Vagina (tissue), 2 donors: ENCODE results near the gene OR5B21. TPM values are rescaled to one million over a fixed set of nuclear protein-coding genes. Genes with fewer than 3 reads are reported as not detected.

Source experiments
- DNase-seq, 2 donors: peaks; one replicate each; pipeline ENCODE4 v3.0.0-alpha.2; 2017; ENCODE audit errors: extremely low spot score in 2 of 2
- H3K27ac ChIP-seq: fragments of 200-600 bp; sonication (generic); one replicate; pipeline ENCODE4 v1.5.1; 2019
- H3K27me3 ChIP-seq: fragments of 200-600 bp; sonication (generic); one replicate; pipeline ENCODE4 v1.5.1; 2019
- H3K36me3 ChIP-seq, 2 donors: fragments of 200-600 bp; sonication (generic); one replicate each; pipeline ENCODE4 v1.5.1; 2017 to 2019
- H3K4me1 ChIP-seq: fragments of 200-600 bp; sonication (generic); one replicate; pipeline ENCODE4 v1.5.1; 2019
- H3K4me3 ChIP-seq, 2 donors: fragments of 200-600 bp; sonication (generic); 1 replicate in 1 of 2; 2 replicates in 1 of 2; pipeline ENCODE4 v1.5.1; 2016 to 2019
- H3K9me3 ChIP-seq: fragments of 200-600 bp; sonication (generic); one replicate; pipeline ENCODE4 v1.5.1; 2019
- POLR2A ChIP-seq, 2 donors: fragments of 450-650 bp; IDR thresholded peaks; one replicate each; pipeline ENCODE4 v1.6.1; 2017; ENCODE audit warnings: antibody characterized with exemption in 2 of 2, mild to moderate bottlenecking in 2 of 2, moderate library complexity in 2 of 2
- POLR2AphosphoS5 ChIP-seq, 2 donors: sonication (generic); formaldehyde crosslinking; IDR thresholded peaks; one replicate each; pipeline ENCODE4 v1.9.0; 2017; ENCODE audit warnings: antibody characterized with exemption in 2 of 2, mild to moderate bottlenecking in 2 of 2, low read depth in 1 of 2; ENCODE audit not compliant: insufficient read depth in 1 of 2
- intact Hi-C: fragments of 100-400 bp; cut with DNase I; formaldehyde crosslinking; loops from one replicate; pipeline ENCODE4 v1.15.1; 2023
- total RNA-seq: library from RNA; depleted of rRNA; stranded (reverse); fragments of >200 nt; gene quantifications from one replicate; pipeline ENCODE4 v1.2.3, GENCODE V29; 2016
- TF ChIP-seq, protein P1 (sequence below), 3 experiments: fragments of 450-650 bp in 2 of 3; fragments of 200-600 bp in 1 of 3; sonication (generic) in 1 of 3; IDR thresholded peaks; one replicate each; pipeline ENCODE4 v1.5.1; 2017 to 2019; ENCODE audit warnings: antibody characterized with exemption in 3 of 3, mild to moderate bottlenecking in 2 of 3, moderate library complexity in 2 of 3

The OR5B21 gene
- total RNA-seq, 1 donor from 2014 or later = not detected

DNA sequence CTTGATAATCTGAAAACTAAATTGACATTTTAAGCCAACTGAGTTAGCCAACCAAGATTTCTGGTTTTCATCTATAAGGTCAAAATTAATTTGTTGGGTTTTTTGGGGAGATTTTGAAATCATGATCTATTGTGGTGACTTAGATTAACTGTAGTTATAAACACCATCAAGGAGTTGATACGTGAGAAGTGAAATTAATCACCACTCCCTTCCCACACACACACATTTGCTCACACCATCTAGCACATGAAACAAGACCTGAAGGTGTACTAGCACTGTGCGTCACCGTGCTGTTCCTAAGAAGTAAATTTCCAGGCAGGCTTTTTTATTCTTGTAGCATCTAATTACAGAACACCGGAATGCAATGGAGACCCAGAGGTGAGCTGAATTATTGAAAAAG, 2.1 kb downstream of the OR5B21 start:
- Histone ChIP-seq H3K27me3 (no peaks in the 10 kb centered on the region), H3K36me3 (no peaks in the 10 kb centered on the region), H3K27ac (no peak overlapping the region), H3K4me3 (no peak overlapping the region), H3K4me1 (no peaks in the 10 kb centered on the region), H3K9me3 (no peaks in the 10 kb centered on the region)
- no peak for DNase-seq
- TF ChIP-seq POLR2AphosphoS5 (IDR thresholded peaks at IDR 0.05; ENCODE audit: insufficient read depth in 1 of 2, low read depth in 1 of 2) (no peak), POLR2A (IDR thresholded peaks at IDR 0.05) (no peak)
- TF ChIP-seq, protein P1, sequence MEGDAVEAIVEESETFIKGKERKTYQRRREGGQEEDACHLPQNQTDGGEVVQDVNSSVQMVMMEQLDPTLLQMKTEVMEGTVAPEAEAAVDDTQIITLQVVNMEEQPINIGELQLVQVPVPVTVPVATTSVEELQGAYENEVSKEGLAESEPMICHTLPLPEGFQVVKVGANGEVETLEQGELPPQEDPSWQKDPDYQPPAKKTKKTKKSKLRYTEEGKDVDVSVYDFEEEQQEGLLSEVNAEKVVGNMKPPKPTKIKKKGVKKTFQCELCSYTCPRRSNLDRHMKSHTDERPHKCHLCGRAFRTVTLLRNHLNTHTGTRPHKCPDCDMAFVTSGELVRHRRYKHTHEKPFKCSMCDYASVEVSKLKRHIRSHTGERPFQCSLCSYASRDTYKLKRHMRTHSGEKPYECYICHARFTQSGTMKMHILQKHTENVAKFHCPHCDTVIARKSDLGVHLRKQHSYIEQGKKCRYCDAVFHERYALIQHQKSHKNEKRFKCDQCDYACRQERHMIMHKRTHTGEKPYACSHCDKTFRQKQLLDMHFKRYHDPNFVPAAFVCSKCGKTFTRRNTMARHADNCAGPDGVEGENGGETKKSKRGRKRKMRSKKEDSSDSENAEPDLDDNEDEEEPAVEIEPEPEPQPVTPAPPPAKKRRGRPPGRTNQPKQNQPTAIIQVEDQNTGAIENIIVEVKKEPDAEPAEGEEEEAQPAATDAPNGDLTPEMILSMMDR (IDR thresholded peaks at IDR 0.05) = no peak
- intact Hi-C loops = no loop called here

DNA sequence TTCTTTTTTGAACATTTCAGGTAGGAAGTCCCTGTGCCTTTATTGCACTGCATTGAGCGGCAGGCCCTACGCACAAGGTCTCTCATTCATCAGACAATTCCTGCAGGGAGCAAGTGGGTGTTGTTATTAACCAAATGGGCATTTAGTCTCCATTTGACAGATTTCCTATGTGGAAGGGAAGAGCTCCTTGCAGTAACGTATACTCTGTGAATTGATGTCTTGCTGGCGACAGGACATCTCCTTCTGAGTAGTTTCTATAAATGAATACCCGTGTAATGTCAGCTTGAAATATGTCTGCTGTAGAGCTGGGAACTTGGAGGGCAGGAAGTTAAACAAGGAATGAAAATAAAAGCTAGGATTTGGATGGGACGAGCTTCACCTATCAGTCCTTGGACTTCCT, 3.7 kb downstream of the OR5B21 start:
- DNase-seq = no peak
- no peaks in the 10 kb centered on the region for H3K36me3 ChIP-seq
- H3K27ac ChIP-seq = no peak overlapping the region
- H3K27me3 ChIP-seq = no peaks in the 10 kb centered on the region
- no peaks in the 10 kb centered on the region for H3K9me3 ChIP-seq
- H3K4me1 ChIP-seq = no peaks in the 10 kb centered on the region
- no peak overlapping the region for H3K4me3 ChIP-seq
- TF ChIP-seq POLR2A (IDR thresholded peaks at IDR 0.05) (no peak), POLR2AphosphoS5 (IDR thresholded peaks at IDR 0.05; ENCODE audit: insufficient read depth in 1 of 2, low read depth in 1 of 2) (no peak)
- TF ChIP-seq, protein P1 (IDR thresholded peaks at IDR 0.05) = no peak
- intact Hi-C loops = no loop called here

DNA sequence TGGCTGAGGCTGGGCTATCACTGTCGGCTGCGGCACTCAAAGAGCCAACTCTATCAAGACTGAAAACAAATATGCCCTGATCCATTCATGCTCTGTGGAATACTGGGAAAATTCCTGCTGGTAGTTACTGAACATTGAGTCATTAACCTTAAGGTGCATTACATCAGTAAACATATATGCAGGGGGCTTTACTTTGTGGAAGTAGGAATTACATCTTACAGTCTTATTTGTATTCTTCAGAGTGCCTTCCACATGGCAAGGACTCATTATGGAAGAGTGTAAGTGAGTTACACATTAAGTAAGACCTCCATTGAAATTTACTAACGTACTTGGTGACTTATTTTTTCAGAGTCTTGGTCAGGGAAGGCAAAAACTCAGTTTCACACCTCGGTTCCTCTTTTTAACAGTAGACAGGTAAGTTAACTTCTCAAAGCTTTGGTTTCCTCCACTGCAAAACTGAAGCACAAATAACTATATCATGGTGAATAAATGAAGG, 4.5 kb downstream of the OR5B21 start:
- TF ChIP-seq POLR2A (IDR thresholded peaks at IDR 0.05) (no peak), POLR2AphosphoS5 (IDR thresholded peaks at IDR 0.05; ENCODE audit: insufficient read depth in 1 of 2, low read depth in 1 of 2) (no peak)
- TF ChIP-seq, protein P1 (IDR thresholded peaks at IDR 0.05) = no peak
- intact Hi-C loops = no loop called here
- no peaks in the 10 kb centered on the region for H3K9me3 ChIP-seq
- no peak overlapping the region for H3K4me3 ChIP-seq
- H3K27me3 ChIP-seq = no peaks in the 10 kb centered on the region
- H3K36me3 ChIP-seq = no peaks in the 10 kb centered on the region
- DNase-seq = no peak
- H3K4me1 ChIP-seq = no peaks in the 10 kb centered on the region
- no peak overlapping the region for H3K27ac ChIP-seq

DNA sequence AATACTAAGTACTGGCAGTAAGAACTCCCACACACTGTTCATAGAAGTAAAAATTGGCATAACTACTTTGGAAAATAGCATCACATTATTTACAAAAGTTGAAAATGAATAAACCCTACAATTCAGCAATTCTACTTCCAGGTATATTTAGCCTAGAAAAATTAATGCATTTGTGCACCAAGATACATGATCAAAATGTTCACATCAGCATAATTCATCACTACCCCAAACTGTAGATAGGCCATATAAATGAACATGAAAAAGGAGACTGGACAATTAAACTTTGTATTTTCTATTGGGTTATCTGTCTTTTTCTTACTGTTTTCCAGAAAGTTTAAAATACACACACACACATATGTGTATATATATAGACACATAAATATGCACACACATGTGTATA, 5.9 kb downstream of the OR5B21 start:
- Histone ChIP-seq H3K4me1 (no peaks in the 10 kb centered on the region), H3K4me3 (no peak overlapping the region), H3K27ac (no peak overlapping the region), H3K9me3 (no peaks in the 10 kb centered on the region), H3K27me3 (no peaks in the 10 kb centered on the region), H3K36me3 (no peaks in the 10 kb centered on the region)
- intact Hi-C loops = no loop called here
- no peak for DNase-seq
- TF ChIP-seq POLR2AphosphoS5 (IDR thresholded peaks at IDR 0.05; ENCODE audit: insufficient read depth in 1 of 2, low read depth in 1 of 2) = no peak
- TF ChIP-seq, protein P1 (IDR thresholded peaks at IDR 0.05) = no peak
- TF ChIP-seq POLR2A (IDR thresholded peaks at IDR 0.05) = no peak

DNA sequence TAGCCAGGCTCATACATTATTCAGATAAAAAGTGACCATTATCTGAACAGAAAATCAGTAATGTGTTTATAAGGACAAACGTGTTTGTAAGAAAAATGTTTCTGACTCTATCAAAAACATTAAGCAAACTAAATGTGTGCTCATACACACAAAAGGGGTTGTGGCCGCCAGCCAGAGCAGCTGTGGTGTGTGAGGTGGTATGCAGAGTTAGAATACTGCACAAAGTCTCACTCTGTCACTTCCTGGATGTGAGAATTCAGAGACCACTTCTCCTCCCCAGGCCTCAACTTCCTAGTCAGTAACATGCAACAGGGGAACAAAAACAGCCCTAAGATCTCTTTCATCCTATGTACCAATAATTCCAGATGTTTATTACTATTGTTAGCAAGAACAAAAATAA, 9.4 kb downstream of the OR5B21 start:
- TF ChIP-seq, protein P1 (IDR thresholded peaks at IDR 0.05) = no peak
- no peak for TF ChIP-seq POLR2A (IDR thresholded peaks at IDR 0.05)
- TF ChIP-seq POLR2AphosphoS5 (IDR thresholded peaks at IDR 0.05; ENCODE audit: insufficient read depth in 1 of 2, low read depth in 1 of 2) = no peak
- intact Hi-C loops = no loop called here
- Histone ChIP-seq H3K27ac (no peak overlapping the region), H3K27me3 (no peaks in the 10 kb centered on the region), H3K9me3 (no peaks in the 10 kb centered on the region), H3K36me3 (no peaks in the 10 kb centered on the region), H3K4me1 (no peaks in the 10 kb centered on the region), H3K4me3 (no peak overlapping the region)
- no peak for DNase-seq
